ENCODE results near the gene KRTAP4-16.
"Not testable (repeated sequence)": the region's sequence is repeated elsewhere in the genome, so short reads cannot be mapped to it uniquely, and the experiment has no call there.

DNA sequence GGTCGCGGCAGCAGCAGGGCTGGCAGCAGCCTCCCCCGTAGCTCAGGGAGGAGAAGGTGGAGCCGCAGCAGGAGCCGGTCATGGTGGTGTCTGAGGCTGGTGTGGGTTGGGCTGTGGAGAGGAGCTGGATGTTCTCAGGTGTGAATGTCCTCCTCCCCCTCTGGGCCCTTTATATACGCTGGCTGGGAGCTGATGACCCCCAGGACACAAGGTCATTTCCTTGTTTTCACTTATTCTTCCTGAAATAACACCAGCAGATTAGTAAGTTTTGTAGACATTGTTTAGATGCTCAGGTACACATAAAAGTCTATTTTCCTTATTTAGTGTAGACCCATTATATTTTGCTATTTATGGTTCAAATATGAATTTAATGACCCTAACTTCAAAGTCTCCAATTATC lies 46.9 kb downstream of the KRTAP4-16 start, which contains the start of gene KRTAP2-2:
- not testable (repeated sequence) for TF ChIP-seq CTCF, POLR2A (IDR thresholded peaks at IDR 0.05)

Data from esophagus squamous epithelium (tissue), 4 donors.